Loucy (cell line): ENCODE measurements around the gene CKS1B.

Experiments used
- EZH2phosphoT487 ChIP-seq: fragments of 200-600 bp; IDR thresholded peaks from 2 replicates; pipeline ENCODE4 v1.6.1; 2018; ENCODE audit warnings: antibody characterized with exemption, mild to moderate bottlenecking, moderate library complexity, borderline replicate concordance
- TF ChIP-seq, protein P1 (sequence below): fragments of 200-600 bp; sonication (generic); conservative IDR thresholded peaks from 2 replicates; pipeline ENCODE4 v1.5.1; 2014; ENCODE audit warnings: mild to moderate bottlenecking, antibody characterized with exemption, low read length

GRCh38 chr1:155011437-155012025 is 37.0 kb downstream of the CKS1B start:
- TF ChIP-seq, protein P1, sequence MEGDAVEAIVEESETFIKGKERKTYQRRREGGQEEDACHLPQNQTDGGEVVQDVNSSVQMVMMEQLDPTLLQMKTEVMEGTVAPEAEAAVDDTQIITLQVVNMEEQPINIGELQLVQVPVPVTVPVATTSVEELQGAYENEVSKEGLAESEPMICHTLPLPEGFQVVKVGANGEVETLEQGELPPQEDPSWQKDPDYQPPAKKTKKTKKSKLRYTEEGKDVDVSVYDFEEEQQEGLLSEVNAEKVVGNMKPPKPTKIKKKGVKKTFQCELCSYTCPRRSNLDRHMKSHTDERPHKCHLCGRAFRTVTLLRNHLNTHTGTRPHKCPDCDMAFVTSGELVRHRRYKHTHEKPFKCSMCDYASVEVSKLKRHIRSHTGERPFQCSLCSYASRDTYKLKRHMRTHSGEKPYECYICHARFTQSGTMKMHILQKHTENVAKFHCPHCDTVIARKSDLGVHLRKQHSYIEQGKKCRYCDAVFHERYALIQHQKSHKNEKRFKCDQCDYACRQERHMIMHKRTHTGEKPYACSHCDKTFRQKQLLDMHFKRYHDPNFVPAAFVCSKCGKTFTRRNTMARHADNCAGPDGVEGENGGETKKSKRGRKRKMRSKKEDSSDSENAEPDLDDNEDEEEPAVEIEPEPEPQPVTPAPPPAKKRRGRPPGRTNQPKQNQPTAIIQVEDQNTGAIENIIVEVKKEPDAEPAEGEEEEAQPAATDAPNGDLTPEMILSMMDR = no peak
- TF ChIP-seq EZH2phosphoT487 = no peak
